Esophagus squamous epithelium (tissue), 5 donors: ENCODE results near the gene ORM1. TPM values are rescaled to one million over a fixed set of nuclear protein-coding genes. Genes with fewer than 3 reads are reported as not detected.

Experiments
- DNase-seq: peaks from one replicate; lab custom pipeline; 2025; lab: John Stamatoyannopoulos, UW
- H3K27ac ChIP-seq, 4 donors: fragments of 200-600 bp; sonication (generic); one replicate each; pipeline ENCODE4 v1.5.1; 2016 to 2019; ENCODE audit warnings: mild to moderate bottlenecking in 1 of 4
- H3K27me3 ChIP-seq, 4 donors: fragments of 200-600 bp; sonication (generic); 1 replicate in 3 of 4; 2 replicates in 1 of 4; pipeline versions ENCODE4 v1.5.1 to v1.6.0; 2017 to 2021; ENCODE audit warnings: antibody characterized with exemption in 1 of 4
- H3K36me3 ChIP-seq, 3 donors: fragments of 200-600 bp; sonication (generic); one replicate each; pipeline ENCODE4 v1.5.1; 2016 to 2019
- H3K4me1 ChIP-seq, 3 donors: fragments of 200-600 bp; sonication (generic); one replicate each; pipeline ENCODE4 v1.5.1; 2017 to 2019
- H3K4me3 ChIP-seq, 4 donors: fragments of 200-600 bp; sonication (generic); 1 replicate in 3 of 4; 2 replicates in 1 of 4; pipeline ENCODE4 v1.5.1; 2016 to 2019; ENCODE audit warnings: mild to moderate bottlenecking in 2 of 4, moderate library complexity in 1 of 4
- H3K9me3 ChIP-seq, 3 donors: fragments of 200-600 bp; sonication (generic); one replicate each; pipeline ENCODE4 v1.5.1; 2016 to 2019
- CTCF ChIP-seq, 6 experiments: fragments of 450-650 bp in 4 of 6; fragments of 200-600 bp in 2 of 6; sonication (generic) in 2 of 6; IDR thresholded peaks; one replicate each; pipeline ENCODE4 v1.5.1; 2016 to 2019; ENCODE audit warnings: antibody characterized with exemption in 6 of 6, mild to moderate bottlenecking in 4 of 6, moderate library complexity in 4 of 6
- POLR2A ChIP-seq, 4 donors: fragments of 450-650 bp; IDR thresholded peaks; one replicate each; pipeline ENCODE4 v1.6.1; 2017; ENCODE audit warnings: antibody characterized with exemption in 4 of 4, mild to moderate bottlenecking in 4 of 4, moderate library complexity in 3 of 4
- WGBS, 2 donors: methylation state at CpG; one replicate each; pipeline ENCODE4 v1.1.5; 2018; 5-methylcytosine and 5-hydroxymethylcytosine counted together
- intact Hi-C: fragments of 100-400 bp; cut with DNase I; formaldehyde crosslinking; loops from one replicate; pipeline ENCODE4 v1.15.0; 2022
- total RNA-seq, 4 donors: library from RNA; depleted of rRNA; stranded (reverse); fragments of >200 nt; gene quantifications; one replicate each; pipeline ENCODE4 v1.1.0, GENCODE V29; 2016
- donor health status: DM: yes; HTN: yes; CAD: no.

The ORM1 gene
- total RNA-seq, 4 donors from 2014 or later: 0.41 TPM; not detected in 3

DNA sequence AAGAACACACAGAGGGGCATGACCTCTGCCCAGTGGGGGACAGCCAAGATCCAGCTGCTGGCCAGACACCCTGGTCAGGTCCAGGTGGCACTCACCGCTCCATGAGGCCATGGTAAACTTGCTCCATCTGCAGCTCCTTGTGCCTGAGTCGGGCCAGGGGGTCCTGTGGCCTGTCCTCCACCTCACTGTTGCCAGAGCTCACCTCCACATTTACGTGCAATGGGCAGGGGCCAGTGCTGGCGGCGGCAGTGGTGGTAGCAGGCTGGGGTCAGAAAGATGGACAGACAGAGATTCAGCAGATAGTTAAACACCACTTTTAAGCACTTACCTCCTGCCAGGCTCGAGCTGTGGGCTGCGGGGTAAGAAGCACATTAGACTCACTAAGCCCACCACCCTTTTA lies 36.9 kb downstream of the ORM1 start:
- intact Hi-C loops: no loop called here
- no peak for TF ChIP-seq CTCF (IDR thresholded peaks at IDR 0.05)
- no peak for TF ChIP-seq POLR2A (IDR thresholded peaks at IDR 0.05)
- Histone ChIP-seq H3K27me3 (no peaks in the 10 kb centered on the region), H3K36me3 (peaks cover 32 to 97% (median 50%) of the 10 kb centered on the region in 3 donors), H3K9me3 (no peaks in the 10 kb centered on the region), H3K4me3 (no peak overlapping the region), H3K27ac (no peak overlapping the region), H3K4me1 (peaks cover 0 to 13% (median 0%) of the 10 kb centered on the region in 3 donors)
- no peak for DNase-seq
- 91 to 92% methylated on average over 2 of the region's 7 CpGs for WGBS, 2 donors

- Histone ChIP-seq H3K4me3 (no peak overlapping the region), H3K9me3 (no peaks in the 10 kb centered on the region), H3K27ac (no peak overlapping the region), H3K4me1 (peaks cover 0 to 27% (median 4%) of the 10 kb centered on the region in 3 donors), H3K27me3 (no peaks in the 10 kb centered on the region), H3K36me3 (peaks cover 32 to 85% (median 37%) of the 10 kb centered on the region in 3 donors)
- intact Hi-C loops: no loop called here
- TF ChIP-seq POLR2A (IDR thresholded peaks at IDR 0.05): no peak
- no peak for TF ChIP-seq CTCF (IDR thresholded peaks at IDR 0.05)
- DNase-seq: no peak
- WGBS, 2 donors: 89 to 94% methylated on average over 7 of the region's 7 CpGs
Measured at GRCh38 chr9:114361542-114361941, 38.6 kb downstream of the ORM1 start.

DNA sequence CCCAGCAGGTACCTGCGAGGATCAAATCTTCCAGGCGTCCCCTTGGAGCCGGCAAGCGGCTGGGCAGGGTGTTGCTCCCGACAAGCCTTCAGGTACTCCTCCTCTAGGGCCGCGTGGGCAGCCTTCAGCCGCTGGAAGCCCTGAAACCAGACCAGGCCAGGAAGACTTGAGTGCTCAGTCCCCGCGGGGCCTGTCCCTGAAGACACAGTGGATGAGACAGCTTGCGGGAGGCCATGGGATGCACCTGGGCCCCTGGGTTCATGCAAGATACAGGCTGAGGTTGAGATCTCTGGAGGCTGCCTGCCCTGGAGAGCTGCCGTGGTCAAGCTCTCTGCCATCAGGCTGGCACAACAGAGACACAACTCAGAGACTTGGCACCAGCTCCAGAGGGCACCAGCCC lies 39.5 kb downstream of the ORM1 start:
- Histone ChIP-seq H3K27ac (no peak overlapping the region), H3K36me3 (peaks cover 27 to 85% (median 33%) of the 10 kb centered on the region in 3 donors), H3K4me3 (no peak overlapping the region), H3K4me1 (peaks cover 0 to 36% (median 4%) of the 10 kb centered on the region in 3 donors), H3K27me3 (no peaks in the 10 kb centered on the region), H3K9me3 (no peaks in the 10 kb centered on the region)
- no peak for DNase-seq
- TF ChIP-seq POLR2A (IDR thresholded peaks at IDR 0.05) (no peak), CTCF (IDR thresholded peaks at IDR 0.05) (no peak)
- intact Hi-C loops: no loop called here
- 77% methylated on average over 5 of the region's 12 CpGs; no CpG with 5 or more reads in 1 of the 2 donors for WGBS, 2 donors

DNA sequence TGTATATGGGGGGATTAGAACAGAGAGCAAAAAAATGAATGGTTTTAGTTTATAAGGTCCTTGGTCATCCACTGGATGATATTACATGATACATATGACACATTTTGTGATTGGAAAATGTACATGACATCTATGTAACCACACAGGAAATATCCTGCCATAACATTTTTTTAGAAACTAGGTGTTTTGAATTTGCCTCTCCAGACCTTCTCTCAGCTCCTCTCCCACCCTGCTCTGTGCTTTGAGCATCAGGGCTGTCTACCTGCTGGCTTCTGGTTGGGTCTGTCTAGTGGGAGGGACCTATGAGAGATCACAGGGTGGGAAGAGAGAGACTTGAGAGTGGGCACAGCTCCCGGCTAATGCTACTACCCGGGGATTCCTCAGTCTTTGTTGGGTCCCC lies 40.5 kb downstream of the ORM1 start:
- Histone ChIP-seq H3K27ac (peak overlapping the region in 3 of 4 donors; percentile 7 to 33 (median 24)), H3K4me3 (no peak overlapping the region), H3K4me1 (peaks cover 0 to 46% (median 4%) of the 10 kb centered on the region in 3 donors), H3K9me3 (no peaks in the 10 kb centered on the region), H3K36me3 (peaks cover 20 to 85% (median 23%) of the 10 kb centered on the region in 3 donors), H3K27me3 (no peaks in the 10 kb centered on the region)
- DNase-seq: no peak
- 35 to 56% methylated on average over 2 of the region's 2 CpGs for WGBS, 2 donors
- TF ChIP-seq POLR2A (IDR thresholded peaks at IDR 0.05) (no peak), CTCF (IDR thresholded peaks at IDR 0.05) (no peak)
- intact Hi-C loops: no loop called here

DNA sequence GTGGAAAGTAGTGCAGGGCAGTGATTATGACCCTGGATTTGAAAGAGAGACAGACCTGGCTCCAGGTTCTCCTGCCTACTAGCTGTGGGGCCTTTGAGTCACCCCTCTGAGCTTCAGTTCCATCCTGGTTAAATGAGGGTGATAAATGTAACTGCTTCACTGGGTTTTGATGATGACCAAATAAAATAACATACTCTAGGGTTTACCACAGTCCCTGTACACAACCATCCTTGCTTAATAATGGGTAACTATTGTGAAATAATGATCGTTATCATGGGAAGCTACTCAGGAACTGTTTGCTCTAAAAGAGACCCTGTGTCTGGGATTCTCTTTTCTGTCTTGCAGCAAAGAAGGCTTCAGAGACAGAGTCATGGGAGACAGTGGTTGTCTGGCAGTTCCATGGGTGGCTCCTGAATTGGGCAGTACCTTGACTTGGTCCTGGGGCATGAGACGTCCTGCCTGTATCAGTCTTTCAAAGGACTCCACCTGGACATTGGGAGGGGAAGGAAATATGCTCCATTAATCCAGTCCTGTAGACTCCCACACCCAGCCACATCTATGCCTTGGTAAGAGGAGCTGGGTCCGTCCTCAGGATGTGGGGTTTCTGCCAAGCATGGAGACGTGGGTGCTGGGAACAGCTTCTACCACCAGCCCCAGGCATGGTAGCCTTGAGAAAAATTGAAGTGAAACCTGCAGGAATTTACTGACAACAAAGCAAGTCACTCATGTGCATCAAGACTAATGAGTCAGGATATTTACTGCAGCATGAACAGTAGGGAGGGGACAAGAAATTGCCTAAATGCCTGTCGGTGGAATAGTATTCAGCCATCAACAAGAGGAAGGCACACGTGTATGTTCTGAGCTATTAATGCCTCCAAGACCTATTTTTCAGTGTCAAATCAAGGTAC lies 41.5 kb downstream of the ORM1 start:
- DNase-seq: no peak
- 41 to 57% methylated on average over 5 to 6 of the region's 6 CpGs for WGBS, 2 donors
- intact Hi-C loops: no loop called here
- peaks cover 0 to 50% (median 4%) of the 10 kb centered on the region in 3 donors for H3K4me1 ChIP-seq
- peaks cover 17 to 83% (median 17%) of the 10 kb centered on the region in 3 donors for H3K36me3 ChIP-seq
- H3K27me3 ChIP-seq: no peaks in the 10 kb centered on the region
- no peak overlapping the region for H3K4me3 ChIP-seq
- TF ChIP-seq CTCF (IDR thresholded peaks at IDR 0.05) (no peak), POLR2A (IDR thresholded peaks at IDR 0.05) (no peak)
- peak overlapping the region in 3 of 4 donors; percentile 26 to 69 (median 56) for H3K27ac ChIP-seq
- H3K9me3 ChIP-seq: no peaks in the 10 kb centered on the region
